NB4 (cell line): Measurements from ENCODE around the gene GPR183.

ENCODE experiments used
- CTCF ChIP-seq: IDR thresholded peaks from one replicate; pipeline ENCODE4 v1.5.1; 2012; ENCODE audit warnings: low read depth, low read length
- MAX ChIP-seq: IDR thresholded peaks from 2 replicates; pipeline ENCODE4 v1.6.1; 2011; ENCODE audit warnings: low read depth, low read length
- MYC ChIP-seq: IDR thresholded peaks from 2 replicates; pipeline ENCODE4 v1.6.1; 2011; ENCODE audit warnings: low read depth, low read length
- POLR2A ChIP-seq: IDR thresholded peaks from 2 replicates; pipeline ENCODE4 v1.6.1; 2011; ENCODE audit warnings: mild to moderate bottlenecking; ENCODE audit not compliant: insufficient read length; ENCODE audit errors: extremely low read depth

GRCh38 chr13:99282264-99283231, 24.7 kb downstream of the GPR183 start:
- no peak for TF ChIP-seq CTCF
- no peak for TF ChIP-seq POLR2A
- TF ChIP-seq MAX = no peak
- TF ChIP-seq MYC = no peak
